Measurements from ENCODE around the gene CSMD2.

CSMD2 gene

GRCh38 chr1:33725037-33725436 lies 440.0 kb downstream of the CSMD2 start:
- H3K36me3 ChIP-seq (replicated peaks; ENCODE audit: low read depth, low read length) = no peaks in the 10 kb centered on the region
- no peaks in the 10 kb centered on the region; the same call in 1 of the 2 replicates for H3K27me3 ChIP-seq (ENCODE audit: low read depth, low read length)
- H3K4me3 ChIP-seq (ENCODE audit: low read length) = no peak overlapping the region

DNA sequence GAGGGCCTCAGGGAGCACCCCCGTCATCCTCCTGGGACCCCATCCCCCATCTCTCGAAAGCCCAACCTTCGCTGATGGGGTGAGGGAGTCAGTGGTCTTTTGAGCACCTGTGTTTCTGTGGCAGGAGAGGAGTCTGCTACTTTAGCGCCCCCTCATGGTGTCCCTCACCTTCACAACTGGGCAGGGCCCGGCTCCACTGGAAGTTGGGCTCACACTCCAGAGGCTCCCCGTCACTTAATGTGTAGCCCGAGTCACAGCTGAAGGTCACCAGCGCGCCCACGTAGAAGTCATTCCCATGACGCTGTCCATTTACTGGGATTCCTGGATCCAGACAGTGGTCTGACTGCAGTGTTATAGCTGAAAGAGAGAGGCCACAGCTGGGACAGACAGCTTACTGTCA lies 440.7 kb downstream of the CSMD2 start:
- H3K27ac ChIP-seq (ENCODE audit: low read length) = no peak overlapping the region
- no peaks in the 10 kb centered on the region for H4K20me1 ChIP-seq (ENCODE audit: insufficient read depth, low read length)
- no peak for TF ChIP-seq EZH2phosphoT487 (IDR thresholded peaks at IDR 0.05; ENCODE audit: low read depth)
- TF ChIP-seq, protein P1, sequence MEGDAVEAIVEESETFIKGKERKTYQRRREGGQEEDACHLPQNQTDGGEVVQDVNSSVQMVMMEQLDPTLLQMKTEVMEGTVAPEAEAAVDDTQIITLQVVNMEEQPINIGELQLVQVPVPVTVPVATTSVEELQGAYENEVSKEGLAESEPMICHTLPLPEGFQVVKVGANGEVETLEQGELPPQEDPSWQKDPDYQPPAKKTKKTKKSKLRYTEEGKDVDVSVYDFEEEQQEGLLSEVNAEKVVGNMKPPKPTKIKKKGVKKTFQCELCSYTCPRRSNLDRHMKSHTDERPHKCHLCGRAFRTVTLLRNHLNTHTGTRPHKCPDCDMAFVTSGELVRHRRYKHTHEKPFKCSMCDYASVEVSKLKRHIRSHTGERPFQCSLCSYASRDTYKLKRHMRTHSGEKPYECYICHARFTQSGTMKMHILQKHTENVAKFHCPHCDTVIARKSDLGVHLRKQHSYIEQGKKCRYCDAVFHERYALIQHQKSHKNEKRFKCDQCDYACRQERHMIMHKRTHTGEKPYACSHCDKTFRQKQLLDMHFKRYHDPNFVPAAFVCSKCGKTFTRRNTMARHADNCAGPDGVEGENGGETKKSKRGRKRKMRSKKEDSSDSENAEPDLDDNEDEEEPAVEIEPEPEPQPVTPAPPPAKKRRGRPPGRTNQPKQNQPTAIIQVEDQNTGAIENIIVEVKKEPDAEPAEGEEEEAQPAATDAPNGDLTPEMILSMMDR (IDR thresholded peaks at IDR 0.05; ENCODE audit: low read depth, low read length) = no peak
- no peak overlapping the region for H3K4me3 ChIP-seq (ENCODE audit: low read length)
- H3K9me3 ChIP-seq (ENCODE audit: insufficient read depth, low read length) = no peaks in the 10 kb centered on the region
- H3K9ac ChIP-seq (ENCODE audit: low read length) = no peak overlapping the region
- no peak overlapping the region for H3K4me2 ChIP-seq (ENCODE audit: low read length)
- H3K36me3 ChIP-seq (replicated peaks; ENCODE audit: low read depth, low read length) = no peaks in the 10 kb centered on the region
- H2AFZ ChIP-seq (ENCODE audit: low read depth, low read length) = no peak overlapping the region
- no peaks in the 10 kb centered on the region for H3K27me3 ChIP-seq (ENCODE audit: low read depth, low read length)
- H3K4me1 ChIP-seq (ENCODE audit: low read length) = no peaks in the 10 kb centered on the region
- H3K79me2 ChIP-seq (ENCODE audit: low read length) = no peaks in the 10 kb centered on the region

More at GRCh38 chr1:33725037-33725436, 440.0 kb downstream of the CSMD2 start:
- no peak overlapping the region for H3K9ac ChIP-seq (ENCODE audit: low read length)
- no peak for TF ChIP-seq EZH2phosphoT487 (IDR thresholded peaks at IDR 0.05; ENCODE audit: low read depth)
- TF ChIP-seq, protein P1 (IDR thresholded peaks at IDR 0.05; ENCODE audit: low read depth, low read length) = no peak
- H2AFZ ChIP-seq (ENCODE audit: low read depth, low read length) = no peak overlapping the region
- no peaks in the 10 kb centered on the region for H3K4me1 ChIP-seq (ENCODE audit: low read length)
- H3K4me2 ChIP-seq (ENCODE audit: low read length) = no peak overlapping the region
- no peak overlapping the region for H3K27ac ChIP-seq (ENCODE audit: low read length)
- no peaks in the 10 kb centered on the region for H3K79me2 ChIP-seq (ENCODE audit: low read length)
- no peaks in the 10 kb centered on the region for H3K9me3 ChIP-seq (ENCODE audit: insufficient read depth, low read length)
- H4K20me1 ChIP-seq (ENCODE audit: insufficient read depth, low read length) = no peaks in the 10 kb centered on the region

GRCh38 chr1:33723251-33723650 lies 441.8 kb downstream of the CSMD2 start:
- H3K4me2 ChIP-seq (ENCODE audit: low read length) = no peak overlapping the region
- H3K79me2 ChIP-seq (ENCODE audit: low read length) = no peaks in the 10 kb centered on the region
- H3K9ac ChIP-seq (ENCODE audit: low read length) = no peak overlapping the region
- no peaks in the 10 kb centered on the region for H3K4me1 ChIP-seq (ENCODE audit: low read length)
- H3K36me3 ChIP-seq (replicated peaks; ENCODE audit: low read depth, low read length) = no peaks in the 10 kb centered on the region
- no peaks in the 10 kb centered on the region for H4K20me1 ChIP-seq (ENCODE audit: insufficient read depth, low read length)
- H3K27ac ChIP-seq (ENCODE audit: low read length) = no peak overlapping the region
- no peak overlapping the region for H2AFZ ChIP-seq (ENCODE audit: low read depth, low read length)
- no peaks in the 10 kb centered on the region for H3K27me3 ChIP-seq (ENCODE audit: low read depth, low read length)
- TF ChIP-seq, protein P1 (IDR thresholded peaks at IDR 0.05; ENCODE audit: low read depth, low read length) = no peak
- no peak for TF ChIP-seq EZH2phosphoT487 (IDR thresholded peaks at IDR 0.05; ENCODE audit: low read depth)
- no peaks in the 10 kb centered on the region for H3K9me3 ChIP-seq (ENCODE audit: insufficient read depth, low read length)
- no peak overlapping the region for H3K4me3 ChIP-seq (ENCODE audit: low read length)

GRCh38 chr1:33721301-33721815 lies 443.7 kb downstream of the CSMD2 start:
- no peaks in the 10 kb centered on the region for H3K4me1 ChIP-seq (ENCODE audit: low read length)
- no peaks in the 10 kb centered on the region for H3K27me3 ChIP-seq (ENCODE audit: low read depth, low read length)
- no peak for TF ChIP-seq EZH2phosphoT487 (IDR thresholded peaks at IDR 0.05; ENCODE audit: low read depth)
- TF ChIP-seq, protein P1 (IDR thresholded peaks at IDR 0.05; ENCODE audit: low read depth, low read length) = no peak
- no peaks in the 10 kb centered on the region for H4K20me1 ChIP-seq (ENCODE audit: insufficient read depth, low read length)
- no peaks in the 10 kb centered on the region for H3K36me3 ChIP-seq (replicated peaks; ENCODE audit: low read depth, low read length)
- no peak overlapping the region for H3K4me2 ChIP-seq (ENCODE audit: low read length)
- no peak overlapping the region for H2AFZ ChIP-seq (ENCODE audit: low read depth, low read length)
- H3K9me3 ChIP-seq (ENCODE audit: insufficient read depth, low read length) = no peaks in the 10 kb centered on the region
- H3K27ac ChIP-seq (ENCODE audit: low read length) = no peak overlapping the region
- H3K79me2 ChIP-seq (ENCODE audit: low read length) = no peaks in the 10 kb centered on the region
- no peak overlapping the region for H3K4me3 ChIP-seq (ENCODE audit: low read length)
- H3K9ac ChIP-seq (ENCODE audit: low read length) = no peak overlapping the region
